PC-9 (cell line): ENCODE data around the gene BCAS3. TPM values are rescaled to one million over a fixed set of nuclear protein-coding genes. Genes with fewer than 3 reads are reported as not detected.

Experiments used
- BruUV-seq: library from RNA; stranded (reverse); fragments of 400-500 nt; replicated peaks from 2 replicates; lab custom pipeline; 2021; lab: Mats Ljungman, UMichigan
- CTCF ChIA-PET: fragments of 300-600 bp; sonication (Branson Sonifier 250); formaldehyde crosslinking; loops from one replicate; lab custom pipeline; 2022; ENCODE audit warnings: antibody characterized with exemption; lab: Charles Lee
- POLR2A ChIA-PET: fragments of 300-600 bp; sonication (Branson Sonifier 250); formaldehyde crosslinking; loops from one replicate; lab custom pipeline; 2022; ENCODE audit warnings: antibody characterized with exemption; ENCODE audit not compliant: unreplicated experiment; lab: Charles Lee
- DNase-seq, 2 experiments: peaks; one replicate each; pipeline versions ENCODE4 v3.0.0 to v3.0.0-alpha.2; 2015 to 2022; ENCODE audit warnings: mixed read lengths in 1 of 2
- H2AFZ ChIP-seq: fragments of 200-600 bp; sonication (generic); 2 replicates; pipeline ENCODE4 v1.8.1; 2017; ENCODE audit warnings: antibody characterized with exemption
- H3F3A ChIP-seq: fragments of 200-600 bp; sonication (generic); 2 replicates; pipeline ENCODE4 v1.8.1; 2017; ENCODE audit warnings: antibody characterized with exemption, mild to moderate bottlenecking, low read depth; ENCODE audit not compliant: insufficient read depth
- H3K27ac ChIP-seq: fragments of 200-600 bp; sonication (generic); 2 replicates; pipeline ENCODE4 v1.6.1; 2016; ENCODE audit warnings: mixed run types
- H3K27me3 ChIP-seq: fragments of 200-600 bp; sonication (generic); 2 replicates; pipeline ENCODE4 v1.6.1; 2016; ENCODE audit warnings: low read depth, mixed run types; ENCODE audit not compliant: insufficient read depth
- H3K36me3 ChIP-seq: fragments of 200-600 bp; sonication (generic); 2 replicates; pipeline ENCODE4 v1.6.1; 2016; ENCODE audit warnings: low read depth, mixed run types
- H3K4me1 ChIP-seq: fragments of 200-600 bp; sonication (generic); replicated peaks from 2 replicates; pipeline ENCODE4 v1.6.1; 2016; ENCODE audit warnings: mixed run types; ENCODE audit not compliant: insufficient read depth
- H3K4me2 ChIP-seq: fragments of 200-600 bp; sonication (generic); 2 replicates; pipeline ENCODE4 v1.6.1; 2017; ENCODE audit warnings: mixed run types
- H3K4me3 ChIP-seq: fragments of 200-600 bp; sonication (generic); 2 replicates; pipeline ENCODE4 v1.6.1; 2016; ENCODE audit warnings: mixed run types
- H3K79me2 ChIP-seq: fragments of 200-600 bp; sonication (generic); 2 replicates; pipeline ENCODE4 v1.6.1; 2017; ENCODE audit warnings: low read depth, mixed run types
- H3K9me2 ChIP-seq: fragments of 200-600 bp; sonication (generic); 2 replicates; pipeline ENCODE4 v1.8.1; 2017; ENCODE audit warnings: mild to moderate bottlenecking; ENCODE audit not compliant: insufficient read depth
- H3K9me3 ChIP-seq: fragments of 200-600 bp; sonication (generic); 2 replicates; pipeline ENCODE4 v1.8.1; 2016; ENCODE audit warnings: low read depth; ENCODE audit not compliant: insufficient read depth
- H4K20me1 ChIP-seq: fragments of 200-600 bp; sonication (generic); 2 replicates; pipeline ENCODE4 v1.8.1; 2017; ENCODE audit not compliant: insufficient read depth
- CTCF ChIP-seq: fragments of 200-600 bp; sonication (generic); conservative IDR thresholded peaks from 2 replicates; pipeline ENCODE4 v1.6.1; 2017; ENCODE audit warnings: mixed run types, antibody characterized with exemption, mild to moderate bottlenecking, moderate library complexity
- EZH2 ChIP-seq: fragments of 200-600 bp; sonication (generic); IDR thresholded peaks from 2 replicates; pipeline ENCODE4 v1.8.0; 2017; ENCODE audit warnings: antibody characterized with exemption, low read depth
- intact Hi-C: fragments of 100-400 bp; cut with micrococcal nuclease; formaldehyde crosslinking; loops from one replicate; pipeline ENCODE4 v1.10.0; 2022; ENCODE audit not compliant: unreplicated experiment
- total RNA-seq: library from RNA; stranded (reverse); gene quantifications from 2 replicates; pipeline ENCODE4 v1.2.3, GENCODE V29; 2021

Gene BCAS3
- total RNA-seq, 1 experiment from 2014 or later: 26.0 TPM

GRCh38 chr17:61133853-61134252 lies 456.2 kb downstream of the BCAS3 start:
- CTCF ChIA-PET: no interaction called here
- DNase-seq: no peak
- Histone ChIP-seq H3K9me2 (no peaks in the 10 kb centered on the region), H3K4me1 (peaks cover 5% of the 10 kb centered on the region), H3K9me3 (no peaks in the 10 kb centered on the region), H3K36me3 (no peaks in the 10 kb centered on the region), H3F3A (no peaks in the 10 kb centered on the region), H3K4me2 (no peak overlapping the region), H3K27me3 (no peaks in the 10 kb centered on the region), H3K79me2 (no peaks in the 10 kb centered on the region), H3K4me3 (no peak overlapping the region), H3K27ac (no peak overlapping the region), H2AFZ (no peak overlapping the region), H4K20me1 (no peaks in the 10 kb centered on the region)
- POLR2A ChIA-PET: no interaction called here
- intact Hi-C loops: no loop called here
- BruUV-seq: no TSS peak
- TF ChIP-seq CTCF: no peak
- TF ChIP-seq EZH2: no peak

- Histone ChIP-seq H3F3A (no peaks in the 10 kb centered on the region), H4K20me1 (no peaks in the 10 kb centered on the region), H3K9me3 (no peaks in the 10 kb centered on the region), H3K36me3 (no peaks in the 10 kb centered on the region), H2AFZ (no peak overlapping the region), H3K79me2 (no peaks in the 10 kb centered on the region), H3K4me2 (no peak overlapping the region), H3K27ac (no peak overlapping the region), H3K4me3 (no peak overlapping the region), H3K9me2 (no peaks in the 10 kb centered on the region), H3K4me1 (peaks cover 11% of the 10 kb centered on the region), H3K27me3 (no peaks in the 10 kb centered on the region)
- intact Hi-C loops: no loop called here
- no peak for DNase-seq
- no peak for TF ChIP-seq CTCF
- no peak for TF ChIP-seq EZH2
- BruUV-seq: no TSS peak
- CTCF ChIA-PET: no interaction called here
- POLR2A ChIA-PET: no interaction called here
Observed at GRCh38 chr17:61134551-61135235, 457.0 kb downstream of the BCAS3 start.

- TF ChIP-seq CTCF: no peak
- TF ChIP-seq EZH2: no peak
- H3K36me3 ChIP-seq: no peaks in the 10 kb centered on the region
- BruUV-seq: no TSS peak
Observed at GRCh38 chr17:61135782-61136181, 458.1 kb downstream of the BCAS3 start.

More at GRCh38 chr17:61135782-61136181, 458.1 kb downstream of the BCAS3 start:
- ChIA-PET CTCF (no interaction called here), POLR2A (no interaction called here)
- intact Hi-C loops: no loop called here
- Histone ChIP-seq H2AFZ (no peak overlapping the region), H3K4me3 (no peak overlapping the region), H3K4me2 (no peak overlapping the region), H3K9me2 (no peaks in the 10 kb centered on the region), H3K9me3 (no peaks in the 10 kb centered on the region), H4K20me1 (no peaks in the 10 kb centered on the region), H3K27me3 (no peaks in the 10 kb centered on the region), H3F3A (no peaks in the 10 kb centered on the region), H3K27ac (no peak overlapping the region), H3K79me2 (no peaks in the 10 kb centered on the region), H3K4me1 (peaks cover 11% of the 10 kb centered on the region)
- no peak for DNase-seq
